GM18526 (cell line): ENCODE measurements around the gene CD86.

Experiments
- POLR2A ChIP-seq: IDR thresholded peaks from 3 replicates; pipeline ENCODE4 v1.6.1; 2011; ENCODE audit not compliant: insufficient read length; ENCODE audit errors: extremely low read depth

Gene CD86

DNA sequence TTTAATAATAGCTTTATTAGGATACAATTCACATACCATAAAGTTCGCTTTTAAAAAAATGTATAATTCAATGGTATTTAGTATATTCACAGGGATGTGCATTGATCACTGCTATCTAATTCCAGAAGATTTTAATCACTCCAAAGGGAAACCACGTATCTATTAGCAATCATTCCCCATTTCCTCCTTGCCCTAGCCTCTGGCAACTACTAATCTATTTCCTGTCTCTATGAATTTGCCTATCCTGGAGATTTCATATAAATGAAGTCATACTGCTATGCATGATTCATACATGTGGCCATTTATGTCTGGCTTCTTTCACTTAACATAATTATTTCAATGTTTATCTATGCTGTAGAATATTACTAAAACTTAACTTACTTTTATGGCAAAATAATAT is 96.3 kb downstream of the CD86 start:
- no peak for TF ChIP-seq POLR2A

GRCh38 chr3:122167630-122168029 is 112.5 kb downstream of the CD86 start:
- TF ChIP-seq POLR2A = no peak

DNA sequence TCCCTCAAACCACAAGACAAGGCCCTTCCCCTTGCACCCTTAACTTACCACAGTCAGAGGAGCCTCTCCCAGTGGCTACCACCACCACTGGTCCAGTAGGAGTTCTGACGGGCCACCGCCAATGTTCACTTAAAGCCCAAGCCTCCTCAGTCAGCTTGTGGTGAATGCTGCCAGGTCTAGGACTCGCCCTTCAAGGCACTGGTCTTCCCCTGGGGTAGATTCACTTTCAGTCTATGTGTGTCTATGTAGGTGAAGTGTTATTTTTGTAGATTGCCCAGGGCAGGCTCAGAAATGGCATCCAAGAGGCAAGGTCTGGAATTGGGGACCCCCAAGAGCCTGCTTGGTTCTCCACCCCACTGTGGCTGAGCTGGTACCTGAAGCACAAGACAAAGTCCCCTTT is 112.9 kb downstream of the CD86 start:
- no peak for TF ChIP-seq POLR2A

DNA sequence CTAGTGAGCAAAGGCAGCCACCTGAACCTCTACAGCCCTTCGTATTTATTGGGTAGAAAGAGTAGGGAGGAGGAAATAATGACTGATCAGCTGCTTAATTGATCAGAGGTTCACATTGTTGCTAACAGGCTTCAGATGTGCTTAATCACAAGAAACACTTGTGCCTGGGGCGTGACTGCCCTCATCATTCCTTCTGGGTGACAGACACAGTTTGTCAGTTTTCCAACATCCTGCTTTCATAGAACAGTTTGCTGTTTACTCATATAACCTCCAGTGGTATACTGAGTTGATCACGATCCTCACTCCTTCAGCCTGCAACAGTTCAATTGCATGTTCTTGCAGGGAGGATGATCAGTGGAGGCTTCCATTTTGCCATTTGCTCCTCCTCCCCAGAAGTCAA is 114.7 kb downstream of the CD86 start:
- TF ChIP-seq POLR2A = no peak
